ENCODE measurements around the gene PTOV1. TPM values are rescaled to one million over a fixed set of nuclear protein-coding genes. Genes with fewer than 3 reads are reported as not detected.

PTOV1 gene
- total and polyA plus RNA-seq, 2 of the 4 experiments (the other 2 are of a cell fraction), result 34.4 to 107 TPM

DNA sequence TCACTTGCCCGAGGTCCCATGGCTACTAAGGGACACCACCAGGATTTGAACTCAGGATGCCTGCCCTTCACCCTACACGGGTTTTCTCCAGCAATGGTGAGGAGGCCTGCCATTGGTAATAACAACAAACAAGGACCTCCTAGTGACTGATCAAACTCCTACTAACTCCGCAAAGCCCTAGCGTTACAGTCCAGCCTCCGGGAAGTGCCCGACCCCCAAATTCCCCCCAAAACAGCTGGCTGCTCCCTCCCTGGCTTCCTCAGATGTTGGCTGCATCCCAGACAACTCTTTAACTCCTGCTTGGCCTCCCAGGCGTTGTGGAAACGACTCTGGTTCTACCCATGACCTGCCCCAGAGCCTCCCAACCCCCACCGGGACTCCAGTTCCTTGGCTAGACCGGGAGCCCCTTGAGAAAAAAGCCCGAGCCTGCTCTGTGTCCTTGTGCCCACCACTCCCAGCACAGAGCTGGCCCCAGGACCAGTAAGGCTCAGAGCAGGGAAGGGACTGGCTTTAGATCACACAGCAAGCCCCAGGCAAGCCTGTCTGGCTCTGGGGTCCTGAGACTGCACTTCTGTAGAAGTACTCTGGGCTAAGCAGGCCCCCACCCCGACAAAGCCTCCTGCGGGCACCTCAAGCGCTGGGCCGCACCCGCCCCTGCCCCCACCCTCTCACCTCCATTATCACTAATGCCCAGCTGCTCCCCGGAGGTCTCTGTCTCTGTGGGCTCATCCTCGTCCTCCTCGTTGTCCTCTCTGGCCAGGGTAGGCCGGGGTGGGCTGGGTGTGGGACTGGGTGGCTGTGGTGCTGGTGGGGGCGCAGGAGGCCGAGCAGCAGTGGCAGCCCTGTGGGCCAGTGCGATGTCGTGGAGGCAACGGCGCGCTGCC is 21.5 kb downstream of the PTOV1 start:
- ATAC-seq (ENCODE audit: low read depth), result no peak
- no peak overlapping the region for H4K8ac ChIP-seq (ENCODE audit: low read depth in 2 of 2, low read length in 2 of 2)
- ChIA-PET CTCF (no interaction called here), POLR2A (ENCODE audit: unreplicated experiment) (no interaction called here)
- no peak overlapping the region for H3K4me3 ChIP-seq (ENCODE audit: insufficient read depth, low read depth, low read length)
- H3K9me3 ChIP-seq (ENCODE audit: control insufficient read depth, insufficient read depth, low read length), result no peaks in the 10 kb centered on the region
- H3K18ac ChIP-seq (ENCODE audit: low read depth, low read length), result no peak overlapping the region
- no peaks in the 10 kb centered on the region for H3K27me3 ChIP-seq (ENCODE audit: control insufficient read depth, insufficient read depth, low read length)
- no peak overlapping the region for H2AK9ac ChIP-seq (replicated peaks; ENCODE audit: low read depth, low read length, poor library complexity)
- 71% methylated on average over 11 of the region's 27 CpGs; no CpG with 5 or more reads in 1 of the 2 experiments for WGBS, 2 experiments (ENCODE audit: extremely low coverage in 2 of 2, insufficient read length in 1 of 2)
- no peak overlapping the region for H2BK5ac ChIP-seq (ENCODE audit: low read depth, low read length, poor library complexity, severe bottlenecking)
- no peak overlapping the region for H3K56ac ChIP-seq (ENCODE audit: extremely low read depth, insufficient read depth, low read length)
- H3K9ac ChIP-seq (ENCODE audit: low read depth, low read length), result no peak overlapping the region
- in situ Hi-C loops (cut with MboI; ENCODE audit: low sequenced_read_pairs) (no loop called here), dilution Hi-C loops (cut with HindIII; ENCODE audit: low sequenced_read_pairs, unreplicated experiment) (no loop called here), intact Hi-C loops (cut with micrococcal nuclease) (no loop called here)
- no peak overlapping the region for H3K23ac ChIP-seq (ENCODE audit: low read depth, low read length)
- H2BK20ac ChIP-seq (ENCODE audit: low read depth, low read length), result no peak overlapping the region
- H2BK15ac ChIP-seq (ENCODE audit: low read depth, low read length), result no peak overlapping the region
- H2BK120ac ChIP-seq (ENCODE audit: low read depth, low read length), result no peak overlapping the region
- H3K4me2 ChIP-seq (ENCODE audit: low read depth, low read length), result no peak overlapping the region
- H3K14ac ChIP-seq (replicated peaks; ENCODE audit: low read depth, low read length), result no peak overlapping the region
- peaks cover 7% of the 10 kb centered on the region for H3K4me1 ChIP-seq (ENCODE audit: control insufficient read depth, insufficient read depth, low read length)
- BruUV-seq (replicated peaks), result no TSS peak
- H4K5ac ChIP-seq (ENCODE audit: low read depth, low read length), result no peak overlapping the region
- TF ChIP-seq RAD21 (IDR thresholded peaks at IDR 0.05; ENCODE audit: low read length) (no peak), CEBPB (IDR thresholded peaks at IDR 0.05; ENCODE audit: low read depth, low read length) (no peak)
- peaks cover 7% of the 10 kb centered on the region; the same call in 1 of the 2 replicates for H3K36me3 ChIP-seq (ENCODE audit: control insufficient read depth, insufficient read depth, low read length)
- no peak overlapping the region for H2AFZ ChIP-seq (replicated peaks; ENCODE audit: low read length, poor library complexity)
- no peak for DNase-seq
- no peak overlapping the region for H3K27ac ChIP-seq (ENCODE audit: insufficient read depth, low read length)
- no peak overlapping the region for H4K91ac ChIP-seq (ENCODE audit: insufficient read depth, low read depth, low read length)
- H4K20me1 ChIP-seq (ENCODE audit: insufficient read depth, low read length), result no peaks in the 10 kb centered on the region; the same call in 1 of the 2 replicates
- H2AK5ac ChIP-seq (ENCODE audit: low read depth, low read length), result no peak overlapping the region
- peaks cover 13 to 56% of the 10 kb centered on the region in 2 experiments; a peak in 3 of 4 replicates for H3K79me1 ChIP-seq (ENCODE audit: low read depth in 1 of 2, low read length in 2 of 2)
- peaks cover 14% of the 10 kb centered on the region; the same call in 1 of the 2 replicates for H3K9me1 ChIP-seq (ENCODE audit: insufficient read depth, low read length)
- H3K4ac ChIP-seq (ENCODE audit: low read depth, low read length), result no peak overlapping the region
